Hepatocyte (in vitro differentiated cells): ENCODE measurements around the gene IMMT. TPM values are rescaled to one million over a fixed set of nuclear protein-coding genes. Genes with fewer than 3 reads are reported as not detected.

Source experiments
- DNase-seq: peaks from one replicate; pipeline ENCODE4 v3.0.0-alpha.2; 2016; ENCODE audit warnings: low spot score
- H2AFZ ChIP-seq: fragments of 200-600 bp; sonication (generic); 2 replicates; pipeline ENCODE4 v1.6.0; 2016; ENCODE audit warnings: antibody characterized with exemption, mild to moderate bottlenecking
- H3K27ac ChIP-seq: fragments of 200-600 bp; sonication (generic); 2 replicates; pipeline ENCODE4 v1.5.1; 2016; ENCODE audit warnings: mild to moderate bottlenecking
- H3K27me3 ChIP-seq: fragments of 200-600 bp; sonication (generic); 2 replicates; pipeline ENCODE4 v1.6.1; 2016
- H3K36me3 ChIP-seq: fragments of 200-600 bp; sonication (generic); replicated peaks from 2 replicates; pipeline ENCODE4 v1.5.1; 2016; ENCODE audit warnings: low read depth; ENCODE audit not compliant: insufficient read depth
- H3K4me1 ChIP-seq: fragments of 200-600 bp; sonication (generic); 2 replicates; pipeline ENCODE4 v1.5.1; 2016; ENCODE audit warnings: mild to moderate bottlenecking, moderate library complexity; ENCODE audit not compliant: insufficient read depth
- H3K4me2 ChIP-seq: fragments of 200-600 bp; sonication (generic); 2 replicates; pipeline ENCODE4 v1.6.0; 2016
- H3K4me3 ChIP-seq: fragments of 200-600 bp; sonication (generic); 2 replicates; pipeline ENCODE4 v1.5.1; 2016; ENCODE audit warnings: mild to moderate bottlenecking
- H3K79me2 ChIP-seq: fragments of 200-600 bp; sonication (generic); 2 replicates; pipeline ENCODE4 v1.6.0; 2017; ENCODE audit warnings: mild to moderate bottlenecking
- H3K9me2 ChIP-seq: fragments of 200-600 bp; sonication (generic); replicated peaks from 2 replicates; pipeline ENCODE4 v1.6.0; 2017; ENCODE audit warnings: mild to moderate bottlenecking; ENCODE audit not compliant: insufficient read depth
- H3K9me3 ChIP-seq: fragments of 200-600 bp; sonication (generic); 2 replicates; pipeline ENCODE4 v1.5.1; 2016; ENCODE audit warnings: low read depth, mild to moderate bottlenecking
- H4K20me1 ChIP-seq: fragments of 200-600 bp; sonication (generic); 2 replicates; pipeline ENCODE4 v1.6.0; 2016; ENCODE audit warnings: mild to moderate bottlenecking; ENCODE audit not compliant: insufficient read depth, poor library complexity, severe bottlenecking
- EZH2 ChIP-seq: fragments of 200-600 bp; sonication (generic); IDR thresholded peaks from 2 replicates; pipeline ENCODE4 v1.6.1; 2016; ENCODE audit warnings: antibody characterized with exemption, mild to moderate bottlenecking, borderline replicate concordance
- EZH2phosphoT487 ChIP-seq: fragments of 200-600 bp; sonication (generic); IDR thresholded peaks from one replicate; pipeline ENCODE4 v1.6.1; 2018; ENCODE audit warnings: antibody characterized with exemption, mild to moderate bottlenecking, low read depth, moderate library complexity; ENCODE audit not compliant: unreplicated experiment, severe bottlenecking
- WGBS: methylation state at CpG from one replicate; pipeline ENCODE4 v1.1.6; 2016; ENCODE audit warnings: low lambda C conversion rate; ENCODE audit errors: missing lambda C conversion rate; 5-methylcytosine and 5-hydroxymethylcytosine counted together
- polyA plus RNA-seq: library from polyadenylated mRNA; unstranded; fragments of >200 nt; fragmentation: Nextera tagmentation; extraction: Ambion mirVana; gene quantifications from 2 replicates; pipeline ENCODE4 v1.2.1, GENCODE V29; 2016
- total RNA-seq: library from RNA; depleted of rRNA; stranded (reverse); fragments of >200 nt; gene quantifications from 2 replicates; pipeline ENCODE4 v1.2.3, GENCODE V29; 2014
- TF ChIP-seq, protein P1 (sequence below): fragments of 200-600 bp; sonication (generic); IDR thresholded peaks from 2 replicates; pipeline ENCODE4 v1.5.1; 2016; ENCODE audit warnings: antibody characterized with exemption, mild to moderate bottlenecking; ENCODE audit not compliant: poor library complexity

IMMT gene
- total and polyA plus RNA-seq, 2 experiments from 2014 or later: 60.1 to 67.9 TPM

DNA sequence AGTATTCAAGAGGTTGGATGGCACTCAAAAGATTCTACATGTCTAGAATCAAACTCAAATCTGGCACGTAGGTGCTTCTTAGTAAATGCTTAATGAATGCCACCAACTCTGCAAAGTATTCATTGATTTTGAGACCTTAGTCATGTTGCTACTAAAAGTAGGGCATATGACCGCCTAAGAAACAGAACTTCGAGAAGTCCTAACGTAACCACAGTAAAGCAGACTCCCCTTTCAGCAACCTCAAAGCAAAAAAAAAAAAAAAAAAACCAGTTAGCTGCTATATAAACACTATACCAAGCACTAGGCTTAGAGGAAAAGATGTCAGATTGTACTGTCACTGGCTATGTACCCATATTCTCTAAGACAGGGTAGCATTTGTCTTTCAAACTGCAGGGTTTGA, 55.3 kb downstream of the IMMT start:
- Histone ChIP-seq H3K27ac (no peak overlapping the region), H3K9me3 (no peaks in the 10 kb centered on the region), H2AFZ (no peak overlapping the region), H4K20me1 (no peaks in the 10 kb centered on the region), H3K4me2 (no peak overlapping the region), H3K79me2 (no peaks in the 10 kb centered on the region), H3K9me2 (no peaks in the 10 kb centered on the region), H3K4me3 (no peak overlapping the region), H3K36me3 (peaks cover 9% of the 10 kb centered on the region), H3K4me1 (no peaks in the 10 kb centered on the region), H3K27me3 (no peaks in the 10 kb centered on the region)
- no peak for DNase-seq
- TF ChIP-seq, protein P1, sequence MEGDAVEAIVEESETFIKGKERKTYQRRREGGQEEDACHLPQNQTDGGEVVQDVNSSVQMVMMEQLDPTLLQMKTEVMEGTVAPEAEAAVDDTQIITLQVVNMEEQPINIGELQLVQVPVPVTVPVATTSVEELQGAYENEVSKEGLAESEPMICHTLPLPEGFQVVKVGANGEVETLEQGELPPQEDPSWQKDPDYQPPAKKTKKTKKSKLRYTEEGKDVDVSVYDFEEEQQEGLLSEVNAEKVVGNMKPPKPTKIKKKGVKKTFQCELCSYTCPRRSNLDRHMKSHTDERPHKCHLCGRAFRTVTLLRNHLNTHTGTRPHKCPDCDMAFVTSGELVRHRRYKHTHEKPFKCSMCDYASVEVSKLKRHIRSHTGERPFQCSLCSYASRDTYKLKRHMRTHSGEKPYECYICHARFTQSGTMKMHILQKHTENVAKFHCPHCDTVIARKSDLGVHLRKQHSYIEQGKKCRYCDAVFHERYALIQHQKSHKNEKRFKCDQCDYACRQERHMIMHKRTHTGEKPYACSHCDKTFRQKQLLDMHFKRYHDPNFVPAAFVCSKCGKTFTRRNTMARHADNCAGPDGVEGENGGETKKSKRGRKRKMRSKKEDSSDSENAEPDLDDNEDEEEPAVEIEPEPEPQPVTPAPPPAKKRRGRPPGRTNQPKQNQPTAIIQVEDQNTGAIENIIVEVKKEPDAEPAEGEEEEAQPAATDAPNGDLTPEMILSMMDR: no peak
- TF ChIP-seq EZH2: no peak
- no peak for TF ChIP-seq EZH2phosphoT487
- WGBS: 99% methylated on average over 4 of the region's 4 CpGs

DNA sequence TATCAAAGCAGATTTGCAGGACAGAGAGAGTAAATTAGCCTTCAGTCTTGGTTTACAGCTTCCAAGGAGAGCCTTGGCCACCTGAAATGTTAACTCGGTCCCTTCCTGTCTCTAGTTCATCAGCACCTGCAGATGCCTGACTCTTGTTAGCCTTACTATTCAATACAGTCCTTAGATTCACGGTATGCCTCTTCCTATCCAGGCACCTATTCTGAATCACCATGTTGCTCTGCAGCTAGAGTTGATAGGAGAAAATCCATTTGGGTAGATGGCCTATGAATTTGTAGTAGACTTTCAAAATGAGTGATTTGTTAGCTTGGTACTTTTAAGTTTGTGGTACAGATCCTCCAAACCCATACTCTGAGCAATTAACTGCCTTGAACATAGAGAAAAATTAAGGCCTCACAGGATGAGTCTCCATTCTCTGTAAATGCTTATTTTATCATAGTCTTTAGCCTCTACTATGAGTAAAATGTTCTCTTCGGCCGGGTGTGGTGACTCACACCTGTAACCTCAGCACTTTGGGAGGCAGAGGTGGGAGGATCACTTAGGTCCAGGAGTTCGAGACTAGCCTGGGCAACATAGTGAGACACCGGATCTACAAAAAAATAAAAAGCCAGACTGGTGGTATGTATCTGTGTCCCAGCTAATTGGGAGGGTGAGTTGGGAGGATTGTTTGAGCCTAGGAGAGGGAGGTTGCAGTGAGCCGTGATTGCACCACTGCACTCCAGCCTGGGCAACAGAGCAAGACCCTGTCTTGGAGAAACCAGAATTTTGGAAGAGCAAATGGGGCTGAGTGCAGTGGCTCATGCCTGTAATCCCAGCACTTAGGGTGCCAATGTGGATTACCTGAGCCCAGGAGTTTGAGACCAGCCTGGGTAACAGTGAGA, 56.3 kb downstream of the IMMT start:
- Histone ChIP-seq H3K79me2 (no peaks in the 10 kb centered on the region), H3K4me1 (no peaks in the 10 kb centered on the region), H3K27me3 (no peaks in the 10 kb centered on the region), H3K9me3 (no peaks in the 10 kb centered on the region), H3K36me3 (peaks cover 10% of the 10 kb centered on the region), H3K4me3 (no peak overlapping the region), H4K20me1 (no peaks in the 10 kb centered on the region), H2AFZ (no peak overlapping the region), H3K27ac (no peak overlapping the region), H3K9me2 (no peaks in the 10 kb centered on the region), H3K4me2 (no peak overlapping the region)
- no peak for DNase-seq
- WGBS: 92% methylated on average over 7 of the region's 7 CpGs
- TF ChIP-seq EZH2phosphoT487 (no peak), EZH2 (no peak)

DNA sequence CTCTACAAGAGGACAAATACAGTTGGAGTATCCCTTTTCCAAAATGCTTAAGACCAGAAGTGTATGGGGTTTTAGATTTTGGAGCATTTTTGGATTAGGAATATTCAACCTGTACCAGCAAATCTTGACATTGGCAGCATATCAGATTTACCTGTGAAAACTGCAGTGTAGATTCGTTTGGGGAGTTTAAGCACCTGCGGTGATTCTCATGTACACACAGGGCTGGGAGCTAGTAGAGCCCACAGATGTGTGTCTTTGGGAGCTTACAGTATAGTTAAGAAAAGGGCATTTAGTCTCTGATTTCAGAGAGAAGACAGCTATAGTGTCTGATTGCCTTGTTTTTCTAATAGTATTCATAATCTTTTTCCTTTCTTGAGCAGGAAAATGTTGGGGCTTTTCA, 59.1 kb downstream of the IMMT start:
- no peak for TF ChIP-seq EZH2phosphoT487
- TF ChIP-seq, protein P1: no peak
- TF ChIP-seq EZH2: no peak
- Histone ChIP-seq H3K36me3 (peaks cover 12% of the 10 kb centered on the region), H3K4me1 (no peaks in the 10 kb centered on the region), H3K27ac (no peak overlapping the region), H3K9me3 (no peaks in the 10 kb centered on the region), H4K20me1 (no peaks in the 10 kb centered on the region), H3K9me2 (no peaks in the 10 kb centered on the region), H3K79me2 (no peaks in the 10 kb centered on the region), H3K4me3 (no peak overlapping the region), H3K27me3 (no peaks in the 10 kb centered on the region), H3K4me2 (no peak overlapping the region), H2AFZ (no peak overlapping the region)
- DNase-seq: no peak
- 88% methylated on average over 2 of the region's 2 CpGs for WGBS

DNA sequence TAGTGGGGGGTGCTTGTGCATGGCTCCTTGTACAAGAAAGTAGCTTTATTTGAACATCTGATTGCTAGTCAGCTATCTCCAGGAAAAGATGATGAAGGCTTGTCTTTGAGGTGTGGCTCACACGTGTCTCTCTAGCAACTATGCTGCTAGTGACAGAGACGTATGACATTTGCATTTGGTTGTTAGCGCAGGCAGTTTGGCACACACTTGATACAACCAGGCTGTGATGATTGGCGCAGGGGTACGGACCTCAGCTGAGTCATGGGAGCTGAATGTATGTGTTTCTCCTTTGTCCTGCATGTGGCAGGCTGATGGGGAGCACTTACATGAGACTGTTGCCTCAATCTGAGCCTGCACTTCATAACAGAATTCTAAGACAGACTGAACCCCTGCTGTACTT, 59.6 kb downstream of the IMMT start:
- Histone ChIP-seq H3K9me3 (no peaks in the 10 kb centered on the region), H3K36me3 (peaks cover 12% of the 10 kb centered on the region), H3K79me2 (no peaks in the 10 kb centered on the region), H3K4me3 (no peak overlapping the region), H3K27me3 (no peaks in the 10 kb centered on the region), H3K9me2 (no peaks in the 10 kb centered on the region), H3K4me1 (no peaks in the 10 kb centered on the region), H4K20me1 (no peaks in the 10 kb centered on the region), H2AFZ (no peak overlapping the region), H3K27ac (no peak overlapping the region), H3K4me2 (no peak overlapping the region)
- WGBS: 94% methylated on average over 5 of the region's 5 CpGs
- no peak for DNase-seq
- TF ChIP-seq EZH2 (no peak), EZH2phosphoT487 (no peak)
- TF ChIP-seq, protein P1: no peak
